AG10803 (cell line): ENCODE measurements around the gene ADAMTS15.

Experiments
- DNase-seq: peaks from one replicate; pipeline ENCODE4 v3.0.0; 2010; ENCODE audit warnings: low read depth
- H3K4me3 ChIP-seq: 2 replicates; pipeline ENCODE4 v1.5.1; 2011; ENCODE audit warnings: mild to moderate bottlenecking, low read length, control low read depth
- CTCF ChIP-seq: conservative IDR thresholded peaks from 2 replicates; pipeline ENCODE4 v1.5.1; 2011; ENCODE audit warnings: mild to moderate bottlenecking, low read length, control low read depth, inconsistent platforms

The ADAMTS15 gene

GRCh38 chr11:130423541-130424142, 24.8 kb upstream of the ADAMTS15 start:
- TF ChIP-seq CTCF, result no peak
- H3K4me3 ChIP-seq, result no peak overlapping the region

GRCh38 chr11:130424613-130425140, 23.8 kb upstream of the ADAMTS15 start:
- TF ChIP-seq CTCF, result no peak
- H3K4me3 ChIP-seq, result no peak overlapping the region
- no peak for DNase-seq

More at GRCh38 chr11:130423541-130424142, 24.8 kb upstream of the ADAMTS15 start:
- DNase-seq, result no peak

- H3K4me3 ChIP-seq, result no peak overlapping the region
- no peak for TF ChIP-seq CTCF
- DNase-seq, result no peak
Measured at GRCh38 chr11:130425156-130425555, 23.3 kb upstream of the ADAMTS15 start.

GRCh38 chr11:130426223-130426836, 22.1 kb upstream of the ADAMTS15 start:
- no peak overlapping the region for H3K4me3 ChIP-seq
- no peak for TF ChIP-seq CTCF
- no peak for DNase-seq

- no peak for TF ChIP-seq CTCF
- no peak for DNase-seq
- no peak overlapping the region for H3K4me3 ChIP-seq
Measured at GRCh38 chr11:130426837-130427341, 21.6 kb upstream of the ADAMTS15 start.

- no peak for DNase-seq
- TF ChIP-seq CTCF, result peak; percentile 11; the same call in 1 of the 2 replicates
- H3K4me3 ChIP-seq, result no peak overlapping the region
Measured at GRCh38 chr11:130427581-130428315, 20.7 kb upstream of the ADAMTS15 start.
